ENCODE measurements around the gene JPH2. TPM values are rescaled to one million over a fixed set of nuclear protein-coding genes. Genes with fewer than 3 reads are reported as not detected.
A peak's percentile ranks its signal among the peaks of the same experiment; 100 is the strongest.

JPH2 gene
- total and polyA plus RNA-seq, 3 experiments from 2014 or later = not detected

- Histone ChIP-seq H3K4me3 (ENCODE audit: low read length) (no peak overlapping the region), H3K36me3 (ENCODE audit: insufficient read depth, low read length) (no peaks in the 10 kb centered on the region), H3K4me1 (ENCODE audit: insufficient read depth, low read length) (peaks cover 5% of the 10 kb centered on the region), H3K9me3 (ENCODE audit: low read length) (no peaks in the 10 kb centered on the region), H3K27ac (ENCODE audit: low read depth, low read length) (no peak overlapping the region), H3K27me3 (ENCODE audit: insufficient read depth, low read length, poor library complexity, severe bottlenecking) (peaks cover 31% of the 10 kb centered on the region)
- DNase-seq = no peak
- CTCF ChIA-PET = no interaction called here
- Mint-ChIP-seq H3K27ac (no peak overlapping the region), H3K27me3 (peaks cover 38 to 58% of the 10 kb centered on the region in 2 donors), H3K9me3 (no peaks in the 10 kb centered on the region), H3K4me1 (peaks cover 0 to 10% (median 4%) of the 10 kb centered on the region in 3 donors), H3K4me3 (no peak overlapping the region), H3K36me3 (no peaks in the 10 kb centered on the region)
- POLR2A ChIA-PET = no interaction called here
Measured at GRCh38 chr20:44183282-44183681, 3.7 kb downstream of the JPH2 start.

GRCh38 chr20:44182863-44183262 is 4.1 kb downstream of the JPH2 start:
- Mint-ChIP-seq H3K4me1 (peaks cover 0 to 10% (median 4%) of the 10 kb centered on the region in 3 donors), H3K27me3 (peaks cover 36 to 54% of the 10 kb centered on the region in 2 donors), H3K36me3 (no peaks in the 10 kb centered on the region), H3K4me3 (no peak overlapping the region), H3K9me3 (no peaks in the 10 kb centered on the region), H3K27ac (peak overlapping the region in 1 of 8 donors; percentile 37)
- Histone ChIP-seq H3K27ac (ENCODE audit: low read depth, low read length) (no peak overlapping the region), H3K27me3 (ENCODE audit: insufficient read depth, low read length, poor library complexity, severe bottlenecking) (peaks cover 27% of the 10 kb centered on the region), H3K4me3 (ENCODE audit: low read length) (no peak overlapping the region), H3K36me3 (ENCODE audit: insufficient read depth, low read length) (no peaks in the 10 kb centered on the region), H3K4me1 (ENCODE audit: insufficient read depth, low read length) (peaks cover 5% of the 10 kb centered on the region), H3K9me3 (ENCODE audit: low read length) (no peaks in the 10 kb centered on the region)
- ChIA-PET CTCF (no interaction called here), POLR2A (no interaction called here)
- DNase-seq = no peak

- H3K27me3 ChIP-seq (ENCODE audit: insufficient read depth, low read length, poor library complexity, severe bottlenecking) = peaks cover 21% of the 10 kb centered on the region
- POLR2A ChIA-PET = no interaction called here
- CTCF ChIA-PET = interaction anchor here (4.1 kb wide), 1 partner anchor 7 kb away, joined by 24 read pairs; no protein-coding TSS in a partner anchor
- H3K9me3 ChIP-seq (ENCODE audit: low read length) = no peaks in the 10 kb centered on the region
- H3K27ac Mint-ChIP-seq = peak overlapping the region in 1 of 8 donors; percentile 37
- no peak for DNase-seq
- no peaks in the 10 kb centered on the region for H3K36me3 Mint-ChIP-seq
- H3K27me3 Mint-ChIP-seq = peaks cover 32 to 54% of the 10 kb centered on the region in 2 donors
- H3K4me1 ChIP-seq (ENCODE audit: insufficient read depth, low read length) = peaks cover 5% of the 10 kb centered on the region
- H3K36me3 ChIP-seq (ENCODE audit: insufficient read depth, low read length) = no peaks in the 10 kb centered on the region
- H3K4me1 Mint-ChIP-seq = peaks cover 0 to 6% (median under 1%) of the 10 kb centered on the region in 3 donors
- H3K4me3 Mint-ChIP-seq = no peak overlapping the region
- H3K9me3 Mint-ChIP-seq = no peaks in the 10 kb centered on the region
- H3K27ac ChIP-seq (ENCODE audit: low read depth, low read length) = no peak overlapping the region
- H3K4me3 ChIP-seq (ENCODE audit: low read length) = no peak overlapping the region
Measured at GRCh38 chr20:44182135-44182765, 4.7 kb downstream of the JPH2 start.

GRCh38 chr20:44181611-44182010 is 5.4 kb downstream of the JPH2 start:
- H3K27me3 Mint-ChIP-seq = peaks cover 26 to 54% of the 10 kb centered on the region in 2 donors
- peaks cover 15% of the 10 kb centered on the region for H3K27me3 ChIP-seq (ENCODE audit: insufficient read depth, low read length, poor library complexity, severe bottlenecking)
- no peaks in the 10 kb centered on the region for H3K9me3 Mint-ChIP-seq
- H3K4me1 Mint-ChIP-seq = peaks cover 0 to 3% (median 0%) of the 10 kb centered on the region in 3 donors
- no peak overlapping the region for H3K27ac Mint-ChIP-seq
- ChIA-PET POLR2A (no interaction called here), CTCF (interaction anchor here (4.1 kb wide), 1 partner anchor 8 kb away, joined by 24 read pairs; no protein-coding TSS in a partner anchor)
- no peaks in the 10 kb centered on the region for H3K9me3 ChIP-seq (ENCODE audit: low read length)
- H3K4me3 Mint-ChIP-seq = no peak overlapping the region
- no peak overlapping the region for H3K4me3 ChIP-seq (ENCODE audit: low read length)
- no peaks in the 10 kb centered on the region for H3K4me1 ChIP-seq (ENCODE audit: insufficient read depth, low read length)
- no peaks in the 10 kb centered on the region for H3K36me3 ChIP-seq (ENCODE audit: insufficient read depth, low read length)
- no peak overlapping the region for H3K27ac ChIP-seq (ENCODE audit: low read depth, low read length)
- DNase-seq = no peak
- H3K36me3 Mint-ChIP-seq = no peaks in the 10 kb centered on the region

GRCh38 chr20:44180814-44181213 is 6.2 kb downstream of the JPH2 start:
- Mint-ChIP-seq H3K9me3 (no peaks in the 10 kb centered on the region), H3K36me3 (no peaks in the 10 kb centered on the region), H3K27me3 (peaks cover 23 to 50% of the 10 kb centered on the region in 2 donors), H3K4me1 (no peaks in the 10 kb centered on the region), H3K4me3 (no peak overlapping the region), H3K27ac (no peak overlapping the region)
- Histone ChIP-seq H3K36me3 (ENCODE audit: insufficient read depth, low read length) (no peaks in the 10 kb centered on the region), H3K4me1 (ENCODE audit: insufficient read depth, low read length) (no peaks in the 10 kb centered on the region), H3K4me3 (ENCODE audit: low read length) (no peak overlapping the region), H3K27me3 (ENCODE audit: insufficient read depth, low read length, poor library complexity, severe bottlenecking) (peaks cover 9% of the 10 kb centered on the region), H3K9me3 (ENCODE audit: low read length) (no peaks in the 10 kb centered on the region), H3K27ac (ENCODE audit: low read depth, low read length) (no peak overlapping the region)
- POLR2A ChIA-PET = no interaction called here
- CTCF ChIA-PET = interaction anchor here (4.1 kb wide), 1 partner anchor 9 kb away, joined by 24 read pairs; no protein-coding TSS in a partner anchor
- no peak for DNase-seq

- Histone ChIP-seq H3K4me1 (ENCODE audit: insufficient read depth, low read length) (no peaks in the 10 kb centered on the region), H3K27ac (ENCODE audit: low read depth, low read length) (no peak overlapping the region), H3K36me3 (ENCODE audit: insufficient read depth, low read length) (no peaks in the 10 kb centered on the region), H3K4me3 (ENCODE audit: low read length) (no peak overlapping the region), H3K27me3 (ENCODE audit: insufficient read depth, low read length, poor library complexity, severe bottlenecking) (no peaks in the 10 kb centered on the region), H3K9me3 (ENCODE audit: low read length) (no peaks in the 10 kb centered on the region)
- H3K27me3 Mint-ChIP-seq = peaks cover 10 to 44% of the 10 kb centered on the region in 2 donors
- no peak overlapping the region for H3K27ac Mint-ChIP-seq
- H3K36me3 Mint-ChIP-seq = no peaks in the 10 kb centered on the region
- no peaks in the 10 kb centered on the region for H3K4me1 Mint-ChIP-seq
- CTCF ChIA-PET = interaction anchor here (0.7 to 1.7 kb wide), 2 partner anchors 13 to 42 kb away, joined by 3 read pairs; no protein-coding TSS in a partner anchor
- no peaks in the 10 kb centered on the region for H3K9me3 Mint-ChIP-seq
- no peak overlapping the region for H3K4me3 Mint-ChIP-seq
- POLR2A ChIA-PET = no interaction called here
- DNase-seq = no peak
Measured at GRCh38 chr20:44176833-44177534, 10.0 kb downstream of the JPH2 start.

GRCh38 chr20:44174996-44175765 is 11.8 kb downstream of the JPH2 start:
- Histone ChIP-seq H3K27ac (ENCODE audit: low read depth, low read length) (no peak overlapping the region), H3K36me3 (ENCODE audit: insufficient read depth, low read length) (no peaks in the 10 kb centered on the region), H3K4me3 (ENCODE audit: low read length) (no peak overlapping the region), H3K27me3 (ENCODE audit: insufficient read depth, low read length, poor library complexity, severe bottlenecking) (no peaks in the 10 kb centered on the region), H3K4me1 (ENCODE audit: insufficient read depth, low read length) (no peaks in the 10 kb centered on the region), H3K9me3 (ENCODE audit: low read length) (no peaks in the 10 kb centered on the region)
- POLR2A ChIA-PET = no interaction called here
- peaks cover 12 to 50% of the 10 kb centered on the region in 2 donors for H3K27me3 Mint-ChIP-seq
- CTCF ChIA-PET = no interaction called here
- peaks cover 0 to 1% (median 0%) of the 10 kb centered on the region in 5 donors for H3K9me3 Mint-ChIP-seq
- no peak overlapping the region for H3K4me3 Mint-ChIP-seq
- no peak overlapping the region for H3K27ac Mint-ChIP-seq
- no peaks in the 10 kb centered on the region for H3K4me1 Mint-ChIP-seq
- H3K36me3 Mint-ChIP-seq = no peaks in the 10 kb centered on the region
- no peak for DNase-seq

GRCh38 chr20:44173846-44174245 is 13.1 kb downstream of the JPH2 start:
- POLR2A ChIA-PET = no interaction called here

More at GRCh38 chr20:44173846-44174245, 13.1 kb downstream of the JPH2 start:
- no peak overlapping the region for H3K4me3 ChIP-seq (ENCODE audit: low read length)
- H3K36me3 ChIP-seq (ENCODE audit: insufficient read depth, low read length) = no peaks in the 10 kb centered on the region
- H3K27ac ChIP-seq (ENCODE audit: low read depth, low read length) = no peak overlapping the region
- H3K36me3 Mint-ChIP-seq = peaks cover 0 to 2% (median under 1%) of the 10 kb centered on the region in 3 donors
- peaks cover 12 to 60% of the 10 kb centered on the region in 2 donors for H3K27me3 Mint-ChIP-seq
- CTCF ChIA-PET = no interaction called here
- H3K27ac Mint-ChIP-seq = no peak overlapping the region
- H3K9me3 Mint-ChIP-seq = peaks cover 0 to 5% (median 1%) of the 10 kb centered on the region in 5 donors
- no peak overlapping the region for H3K4me3 Mint-ChIP-seq
- H3K27me3 ChIP-seq (ENCODE audit: insufficient read depth, low read length, poor library complexity, severe bottlenecking) = no peaks in the 10 kb centered on the region
- H3K4me1 Mint-ChIP-seq = no peaks in the 10 kb centered on the region
- H3K9me3 ChIP-seq (ENCODE audit: low read length) = no peaks in the 10 kb centered on the region
- no peak for DNase-seq
- no peaks in the 10 kb centered on the region for H3K4me1 ChIP-seq (ENCODE audit: insufficient read depth, low read length)

Data from CD8-positive, alpha-beta memory T cell (primary cell).